ENCODE results near the gene FAM181A.

The FAM181A gene

DNA sequence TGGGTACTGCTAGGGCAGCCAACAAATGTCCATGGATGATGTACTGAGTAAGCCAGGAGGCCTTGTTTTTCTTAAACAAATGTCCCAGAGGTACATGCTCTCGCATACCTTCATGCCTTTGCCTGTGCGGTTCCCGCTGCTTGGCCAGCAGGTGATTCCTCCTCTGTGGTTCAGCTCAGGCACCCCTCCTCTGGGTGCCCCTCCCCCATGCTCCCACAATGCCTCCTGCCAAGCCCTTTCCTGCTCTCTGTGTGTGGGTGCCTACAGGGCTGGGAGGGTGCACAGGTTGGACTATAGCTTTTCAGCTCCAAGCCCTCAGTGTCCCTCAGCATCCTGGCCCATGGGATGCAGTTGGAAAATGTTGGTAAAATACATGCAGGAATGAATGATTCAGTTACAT is 25.7 kb downstream of the FAM181A start:
- DNase-seq, result no peak

DNA sequence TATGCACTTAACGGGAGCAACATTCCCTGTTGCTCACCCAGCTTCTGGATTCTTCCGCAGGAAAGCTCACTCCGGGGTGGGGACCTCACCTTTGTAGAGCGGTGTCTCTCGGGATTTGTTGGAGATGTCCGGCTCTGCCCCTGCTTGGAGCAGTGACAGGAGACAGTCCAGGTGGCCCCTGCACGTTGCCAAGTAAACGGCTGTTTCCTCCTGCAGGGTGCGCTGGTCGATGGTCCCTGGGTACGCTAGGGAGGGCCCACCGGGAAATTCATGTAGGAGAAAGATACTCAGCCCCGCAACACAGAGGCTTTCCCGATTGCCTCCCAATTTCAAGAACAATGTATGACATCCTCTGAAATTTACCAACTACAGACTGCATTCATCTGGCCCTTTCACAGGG is 26.1 kb downstream of the FAM181A start:
- no peak for DNase-seq

DNA sequence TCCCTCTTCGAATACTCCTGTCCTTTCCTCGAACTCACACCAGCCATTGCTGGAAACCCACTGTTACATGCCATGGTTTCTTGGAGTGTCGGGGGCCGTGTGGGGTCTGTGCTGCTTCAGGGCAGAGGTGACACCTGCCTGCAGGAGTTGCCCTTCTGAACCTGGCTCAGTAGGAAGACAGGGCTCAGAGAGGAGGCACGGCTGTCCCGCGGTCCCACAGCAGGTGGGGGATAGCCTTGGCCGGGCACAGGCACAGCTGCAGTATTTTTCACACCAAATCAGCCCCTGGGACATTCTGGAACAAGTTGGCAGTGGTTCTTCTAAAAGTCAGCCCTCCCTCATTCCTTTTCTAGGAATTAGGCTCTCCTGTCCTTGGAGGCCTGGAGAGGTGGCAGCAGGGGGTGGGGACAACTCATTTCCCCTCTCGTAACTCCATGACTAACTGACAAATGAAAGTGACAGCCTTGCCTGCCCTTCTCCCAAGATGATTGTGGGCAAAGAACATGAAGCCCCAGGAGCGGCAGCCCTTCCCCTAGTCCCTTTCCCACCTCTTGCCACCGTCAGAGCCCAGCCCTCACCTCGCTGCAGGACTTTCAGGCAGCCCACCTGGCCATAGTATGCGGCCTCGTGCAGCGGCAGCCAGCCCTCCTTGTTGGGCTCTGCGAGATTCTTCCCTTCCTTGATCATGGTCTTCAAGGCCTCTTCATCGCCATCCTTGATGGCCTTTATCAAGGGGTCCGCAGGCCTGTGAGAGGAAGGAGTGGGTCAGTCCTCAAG is 26.8 kb downstream of the FAM181A start:
- DNase-seq, result no peak

DNA sequence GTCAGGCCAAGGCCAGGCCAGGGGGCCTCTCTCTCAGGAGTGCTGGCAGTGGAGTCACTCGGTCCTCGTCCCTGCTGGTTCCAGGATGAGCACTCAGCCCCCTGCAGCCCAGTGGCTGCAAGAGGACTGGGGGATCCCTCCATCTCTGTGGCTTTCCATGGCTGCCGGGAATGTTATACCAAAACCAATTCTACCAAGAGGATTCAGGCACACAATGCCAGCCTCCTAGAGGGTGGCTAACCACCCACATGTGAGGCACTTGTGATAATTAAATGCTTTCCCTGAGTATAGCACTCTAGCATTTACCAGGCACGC is 27.3 kb downstream of the FAM181A start:
- no peak for DNase-seq

DNA sequence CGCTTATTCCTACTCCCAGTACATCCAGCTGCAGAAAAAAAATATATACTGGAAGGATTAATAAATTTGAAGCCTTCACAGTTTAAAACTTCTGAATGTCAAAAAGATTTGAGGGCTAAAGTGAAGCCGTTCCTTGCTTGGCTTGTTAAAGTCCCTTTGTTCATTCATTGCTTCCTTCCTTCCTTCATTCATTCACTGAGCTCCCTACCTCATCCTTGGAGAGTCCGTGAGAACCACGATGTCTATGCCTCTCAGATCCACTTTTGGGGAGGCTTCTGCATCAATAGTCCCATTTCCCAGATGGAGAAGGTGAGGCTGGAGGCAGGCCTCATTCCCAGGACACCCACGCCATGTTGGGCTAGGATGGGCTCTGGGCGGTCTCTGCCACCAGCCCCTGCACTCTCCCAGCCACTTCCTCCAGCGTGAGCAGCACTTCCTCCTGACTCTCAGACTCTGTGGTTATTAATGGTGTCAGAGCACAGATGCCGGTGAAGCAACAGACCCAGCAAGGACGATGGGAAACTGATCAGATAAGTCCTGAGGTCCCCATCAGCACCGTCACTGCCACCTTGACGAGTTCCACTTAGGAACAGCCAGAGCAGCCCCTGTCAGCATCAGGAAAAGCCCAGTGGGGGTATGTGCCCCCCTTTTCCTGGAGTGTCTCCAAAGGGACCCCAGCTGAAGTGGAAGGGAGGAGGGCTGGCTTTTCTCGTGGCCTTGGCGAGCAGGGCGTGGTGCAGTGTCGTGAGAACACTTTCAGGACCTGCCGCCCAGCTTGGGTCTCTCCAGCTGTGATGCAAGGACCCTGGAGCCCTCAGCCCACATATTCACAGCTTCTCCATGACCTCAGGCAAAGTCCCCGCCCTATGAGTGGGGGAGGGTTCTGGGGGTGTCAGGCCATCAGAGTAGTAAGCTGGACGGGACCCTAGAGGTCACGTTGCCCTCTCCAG is 28.0 kb downstream of the FAM181A start:
- DNase-seq, result no peak

DNA sequence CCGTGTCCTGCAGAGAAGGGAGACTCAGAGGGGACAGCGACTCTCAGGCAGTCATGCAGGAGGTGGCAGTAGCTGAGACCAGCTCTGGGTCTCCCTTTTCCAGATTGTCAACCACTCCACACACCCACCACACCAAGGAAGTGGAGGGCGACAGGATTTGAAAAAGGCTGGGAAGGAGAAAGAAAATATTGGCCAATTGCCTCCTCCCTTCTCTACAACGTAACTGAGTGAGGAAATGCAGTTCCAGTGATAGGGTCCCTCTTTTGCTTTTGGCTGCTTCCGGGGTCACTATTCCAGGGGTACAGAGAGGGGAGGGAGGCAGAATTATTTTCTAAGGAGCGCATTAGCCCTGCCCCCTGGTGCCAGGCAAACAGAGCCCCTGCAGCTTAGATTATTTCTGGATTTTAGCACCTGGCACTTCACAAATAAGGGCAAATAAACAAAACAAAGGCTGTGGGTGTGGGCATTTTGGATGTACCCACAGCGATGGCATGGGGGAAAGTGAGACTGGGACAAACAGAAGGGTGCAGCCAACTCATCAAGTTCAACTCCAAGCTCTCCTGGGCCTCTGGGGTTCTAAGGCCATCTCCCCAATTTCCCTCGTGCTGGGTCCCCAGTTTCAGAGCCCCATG is 28.8 kb downstream of the FAM181A start:
- no peak for DNase-seq

DNA sequence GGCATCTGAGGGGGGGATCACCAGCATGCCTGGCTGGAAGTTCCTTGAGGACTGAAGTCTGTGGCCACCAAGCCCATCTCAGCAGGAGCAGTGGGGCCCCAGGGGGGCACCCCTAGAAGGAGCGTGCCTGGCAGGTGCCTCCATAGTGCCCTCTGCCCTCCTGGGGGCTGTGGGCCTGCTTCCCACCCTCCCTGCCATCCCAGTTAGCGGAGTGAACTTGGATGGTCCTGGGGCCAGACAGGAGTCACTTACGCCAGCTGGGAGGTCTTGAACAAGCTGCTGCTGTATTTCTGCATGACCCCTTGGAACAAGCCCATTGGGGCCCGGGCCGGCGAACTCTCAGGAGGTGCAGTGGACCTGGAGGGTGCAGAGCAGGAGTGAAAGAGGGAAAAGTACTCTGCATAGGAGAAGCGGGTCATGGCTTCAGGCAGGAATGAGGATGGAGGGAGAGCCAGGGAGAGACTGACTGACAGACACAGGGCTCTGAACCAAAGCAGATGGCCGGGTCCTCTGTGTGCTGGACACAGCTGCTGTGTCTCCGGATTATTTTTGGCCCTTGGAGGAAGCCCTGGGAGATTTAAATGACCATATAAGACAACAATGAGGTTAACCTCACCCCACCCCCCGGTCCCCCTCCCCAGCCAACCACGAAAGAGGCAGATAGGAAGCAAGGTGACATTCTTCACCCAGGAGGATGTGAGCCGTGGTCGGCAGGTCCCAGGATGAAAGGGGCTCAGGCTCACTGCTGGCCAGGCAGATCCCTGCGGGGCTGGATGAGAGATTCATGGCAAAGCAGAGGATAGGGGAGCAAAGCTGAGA is 29.6 kb downstream of the FAM181A start:
- DNase-seq, result no peak

DNA sequence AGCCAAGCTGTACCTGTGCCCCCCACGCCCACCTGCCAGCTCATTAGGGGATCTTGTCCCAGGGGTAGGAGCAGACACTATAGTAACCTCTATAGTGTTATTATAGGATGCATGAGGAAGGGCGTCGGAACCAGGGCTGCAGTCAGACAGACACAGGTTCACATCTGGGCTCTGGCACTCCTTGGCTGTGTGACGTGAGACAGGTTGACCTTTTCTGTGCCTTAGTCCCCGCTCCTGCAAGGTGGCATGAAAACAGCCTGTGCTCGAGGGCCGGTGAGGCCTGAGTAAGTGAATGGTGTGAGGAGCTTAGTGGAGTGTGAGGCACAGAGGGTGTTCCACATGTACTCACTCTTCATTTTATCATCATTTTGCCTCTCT is 30.2 kb downstream of the FAM181A start:
- DNase-seq, result no peak

DNA sequence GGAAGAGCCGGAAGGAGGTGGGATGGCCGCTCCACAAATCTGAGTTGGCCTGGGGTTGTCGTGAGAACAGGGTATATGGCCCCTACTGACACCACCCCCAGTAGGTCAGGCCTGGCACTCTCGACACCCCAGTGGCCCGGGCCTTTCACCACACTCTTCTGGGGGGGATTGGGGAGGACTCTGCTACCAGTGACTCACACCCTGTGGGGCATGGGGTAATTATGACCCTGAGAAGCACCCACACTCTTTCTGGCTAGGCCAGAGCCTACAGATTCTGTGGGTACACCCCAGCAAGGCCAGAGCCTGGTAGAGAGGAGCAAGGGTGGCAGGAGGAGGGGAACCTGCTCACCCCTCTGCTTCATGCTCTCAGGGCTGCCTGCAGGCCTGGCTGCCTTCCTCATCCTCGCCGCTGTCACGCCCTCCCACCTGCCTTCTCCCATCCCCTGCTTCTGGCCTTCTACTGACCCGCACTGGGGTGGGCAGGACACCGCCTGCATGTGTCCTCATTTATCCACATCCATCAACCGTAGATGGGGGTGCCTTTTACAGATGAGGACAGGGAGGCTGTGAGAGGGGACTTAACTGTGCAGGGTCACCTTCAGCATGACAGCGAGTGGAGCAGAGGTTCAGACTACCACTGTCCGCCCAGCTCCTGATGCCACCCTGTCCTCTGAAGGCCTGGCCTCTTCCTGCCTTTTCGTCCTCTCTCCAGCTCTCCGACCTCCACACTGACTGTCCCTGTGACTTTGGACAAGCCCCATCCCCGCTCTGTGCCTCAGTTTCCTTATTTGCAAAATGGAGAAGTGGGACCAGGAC is 30.8 kb downstream of the FAM181A start:
- DNase-seq, result no peak

DNA sequence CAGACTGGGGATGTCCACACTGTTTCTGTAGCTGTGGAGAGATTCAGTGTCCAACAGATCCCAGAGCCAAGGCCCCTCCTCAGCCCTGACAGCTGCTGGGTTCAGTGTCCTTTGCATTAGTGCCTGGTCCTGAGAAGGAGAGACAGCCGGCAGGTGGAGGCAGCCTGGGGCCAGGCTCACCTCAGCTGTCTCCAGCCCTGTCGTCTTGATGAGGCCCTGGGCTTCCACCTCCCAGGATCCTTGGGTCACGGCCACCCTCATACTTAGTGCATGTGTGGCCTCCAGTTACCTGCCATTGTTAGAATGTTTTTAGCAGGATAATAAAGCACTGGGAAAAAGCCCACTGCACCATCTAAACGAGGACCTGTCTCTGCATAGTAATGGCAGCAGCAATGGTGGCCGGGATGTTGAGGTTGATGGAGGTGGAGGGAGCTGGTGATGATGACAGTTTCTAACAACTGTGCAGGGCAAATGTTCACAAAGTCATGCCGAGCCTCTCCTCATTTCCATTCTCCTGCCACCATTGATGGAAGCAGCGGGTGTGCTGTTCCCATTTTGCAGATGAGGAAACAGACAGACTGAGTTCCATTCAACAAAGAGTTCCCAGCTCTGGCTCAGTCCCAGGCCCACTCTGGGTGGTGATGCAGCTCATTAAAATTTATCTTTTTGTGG is 31.6 kb downstream of the FAM181A start:
- no peak for DNase-seq

DNA sequence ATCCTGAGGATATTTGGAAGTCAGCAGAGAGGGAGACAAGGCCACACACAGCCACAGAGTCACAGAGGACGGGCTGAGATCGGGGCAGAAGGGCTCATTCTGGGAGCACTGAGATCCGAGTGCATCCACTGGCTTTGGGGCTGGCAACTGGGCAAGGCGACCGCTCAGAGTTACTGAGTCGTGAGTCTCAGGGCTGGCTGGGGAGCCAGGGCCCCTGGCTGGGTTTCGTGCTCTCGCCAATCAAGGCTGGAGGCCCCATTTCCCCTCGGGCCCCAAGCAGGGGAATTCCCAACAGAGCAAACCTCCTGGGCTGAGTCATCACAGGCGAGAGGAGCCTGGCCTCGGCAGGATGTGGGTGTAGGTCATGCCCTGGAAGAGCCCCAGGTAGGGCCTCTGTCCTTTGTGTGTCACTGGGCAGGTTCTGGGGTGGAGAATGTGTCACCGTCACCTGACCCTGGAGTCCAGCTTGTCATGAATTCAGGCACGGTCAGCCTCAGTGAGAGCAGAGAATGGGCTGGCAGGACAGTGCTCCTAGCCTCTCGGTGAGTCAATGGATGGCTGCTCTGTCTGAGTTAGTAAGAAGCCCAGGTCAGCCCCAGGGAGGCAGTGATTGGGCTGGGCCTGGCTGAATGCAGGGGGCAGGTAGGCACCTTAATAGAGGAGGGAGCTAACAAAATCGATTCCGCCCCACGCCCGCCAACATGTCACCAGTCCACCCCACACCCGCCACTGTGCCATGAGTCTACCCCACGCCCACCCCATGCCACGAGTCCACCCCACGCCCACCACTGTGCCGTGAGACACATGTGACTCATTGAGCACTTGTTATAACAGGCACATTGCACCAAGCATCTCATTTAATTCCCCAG is 32.3 kb downstream of the FAM181A start:
- DNase-seq, result peak; percentile 85

DNA sequence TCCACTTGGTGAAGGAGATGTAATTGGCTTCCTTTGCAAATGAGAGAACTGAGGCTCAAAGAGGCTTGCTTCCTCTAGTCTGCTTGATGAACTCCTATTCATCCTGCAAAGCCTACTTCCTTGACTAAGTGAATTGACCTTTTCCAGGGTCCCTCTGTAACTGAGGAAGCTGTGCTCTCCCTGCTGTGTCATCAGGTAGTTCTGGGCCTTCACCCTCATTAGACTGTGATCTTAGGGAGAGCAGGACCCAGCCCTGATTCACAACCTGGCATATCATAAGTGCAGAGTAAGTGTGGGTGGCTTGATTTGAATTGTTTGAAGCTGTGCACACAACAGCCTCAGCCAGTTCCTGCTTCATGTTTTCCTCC is 32.9 kb downstream of the FAM181A start:
- DNase-seq, result no peak

DNA sequence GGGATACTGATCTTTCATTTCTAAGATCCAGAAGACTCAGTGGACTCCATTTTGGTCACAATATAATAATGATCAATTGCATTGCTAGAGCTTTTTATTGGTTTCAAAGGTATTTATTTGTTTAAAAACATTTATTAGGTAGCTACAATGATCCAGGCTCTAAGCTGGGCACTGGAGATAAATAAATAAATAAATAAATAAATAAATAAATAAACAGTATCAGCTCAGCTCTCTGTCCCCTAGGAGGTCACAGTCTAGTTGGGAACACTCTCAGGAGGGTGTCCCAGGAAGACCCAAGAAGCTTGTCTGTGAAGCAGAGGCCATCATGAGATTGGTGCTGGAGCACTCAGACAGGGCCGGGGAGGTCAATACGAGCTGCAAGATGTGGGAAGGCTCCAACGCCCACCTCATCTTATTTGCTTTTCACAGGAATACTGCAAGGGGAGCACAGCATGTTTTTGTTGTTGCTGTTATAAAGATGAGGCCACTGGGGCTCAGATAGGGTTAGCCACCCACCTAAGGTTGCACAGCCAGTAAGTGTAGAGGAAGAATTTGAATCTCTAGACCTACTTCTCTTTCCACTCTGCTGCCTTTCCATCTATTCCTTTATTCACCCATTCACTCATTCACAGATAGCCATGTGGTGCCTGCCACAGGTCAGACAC is 33.8 kb downstream of the FAM181A start:
- no peak for DNase-seq

DNA sequence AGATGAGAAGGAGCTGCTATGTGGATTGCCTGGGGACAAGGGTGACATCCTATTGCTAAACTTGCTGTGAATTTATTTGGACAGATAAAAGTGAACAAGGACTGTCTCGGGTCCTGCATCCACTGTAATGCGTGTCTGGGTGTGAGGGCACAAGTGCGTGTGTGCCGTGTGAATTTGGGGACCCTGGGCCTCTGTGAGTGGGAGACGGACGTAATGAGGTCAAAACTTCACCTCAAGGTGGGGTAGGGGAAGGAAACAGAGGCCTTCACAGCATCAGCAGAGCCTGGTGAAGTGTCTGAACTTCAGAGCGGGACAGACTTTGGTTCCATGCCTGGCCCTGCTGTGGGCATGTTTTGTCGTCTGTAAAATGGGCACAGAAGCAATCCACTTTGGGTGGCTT is 34.5 kb downstream of the FAM181A start:
- DNase-seq, result no peak

DNA sequence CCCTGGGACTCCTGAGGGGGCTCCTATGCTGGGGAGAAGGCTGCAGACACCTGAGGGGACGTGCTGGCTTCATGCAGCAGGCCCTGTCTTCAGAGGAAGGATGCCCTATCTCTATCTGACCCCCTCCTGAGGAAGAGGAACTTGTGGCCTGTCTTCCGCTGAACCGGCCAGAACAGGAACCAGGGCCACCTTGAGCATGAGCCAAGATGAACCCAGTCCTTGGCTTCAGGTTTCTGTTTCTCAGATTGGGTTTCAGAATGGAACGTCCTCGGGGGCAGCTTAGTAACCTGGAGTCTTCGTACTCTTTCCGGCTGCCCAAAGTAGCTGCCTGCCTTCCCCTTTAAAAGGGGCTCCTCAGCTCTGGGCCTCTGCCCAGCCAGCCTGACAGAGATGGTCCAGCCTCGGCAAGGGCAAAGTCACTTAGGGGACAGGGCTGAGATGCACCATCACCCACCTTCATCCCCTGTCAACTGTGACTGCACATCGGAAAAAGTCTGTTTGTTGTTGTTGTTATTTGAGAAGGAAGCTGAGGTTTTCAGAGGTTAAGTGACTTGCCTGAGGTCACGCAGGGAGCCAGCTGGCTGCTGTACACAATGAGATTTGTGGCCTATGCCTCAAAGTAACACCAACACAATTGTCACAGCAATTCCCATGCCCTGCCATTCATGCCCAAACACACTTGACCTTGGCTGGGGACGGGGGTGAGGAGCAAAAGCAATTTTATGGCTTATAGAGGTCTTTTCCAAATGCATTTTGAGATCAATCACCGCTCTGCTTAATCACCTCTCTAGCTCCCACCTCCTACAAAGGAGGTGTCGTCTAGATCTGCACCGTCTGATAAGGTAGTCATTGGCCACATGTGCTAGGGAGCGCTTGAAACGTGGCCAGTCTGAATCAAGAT is 35.8 kb downstream of the FAM181A start:
- no peak for DNase-seq

DNA sequence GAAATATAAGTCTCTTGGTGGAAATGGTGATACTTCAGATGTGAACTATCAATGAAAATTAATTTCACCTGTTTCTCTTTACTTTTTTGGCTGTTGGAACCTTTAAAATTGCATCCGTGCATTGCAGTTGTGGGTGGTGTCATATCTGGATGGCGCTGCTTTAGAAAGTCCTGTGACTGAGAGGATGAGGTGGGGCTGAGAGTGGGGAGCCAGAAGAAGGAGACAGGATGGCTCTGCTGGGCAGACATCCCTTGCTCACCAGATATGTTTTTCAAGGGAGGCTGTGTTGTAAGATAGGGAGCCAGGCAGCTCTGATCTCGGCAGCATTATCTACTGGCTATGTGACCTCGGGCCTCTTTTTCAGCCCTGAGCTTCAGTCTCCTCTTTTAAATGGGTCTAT is 36.5 kb downstream of the FAM181A start:
- no peak for DNase-seq

DNA sequence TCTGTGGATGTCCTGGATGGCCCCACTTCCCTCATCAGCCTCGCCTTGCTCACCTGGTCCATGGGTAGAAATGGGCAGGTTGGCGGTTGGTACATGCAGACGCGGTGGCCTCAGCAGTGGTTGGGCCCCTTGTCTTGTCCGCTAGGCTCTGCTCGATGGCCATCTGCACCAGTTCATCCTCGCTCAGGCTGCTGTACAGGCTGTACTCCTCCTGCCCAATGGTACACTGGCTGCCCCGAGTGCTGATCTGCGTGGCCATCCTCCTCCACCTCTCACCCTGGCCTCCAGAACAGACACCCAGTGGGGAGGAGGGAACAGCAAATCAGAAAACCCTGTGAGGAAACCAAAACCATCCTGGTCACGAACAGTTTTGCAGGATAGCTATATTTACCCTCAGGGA is 37.1 kb downstream of the FAM181A start:
- no peak for DNase-seq

DNA sequence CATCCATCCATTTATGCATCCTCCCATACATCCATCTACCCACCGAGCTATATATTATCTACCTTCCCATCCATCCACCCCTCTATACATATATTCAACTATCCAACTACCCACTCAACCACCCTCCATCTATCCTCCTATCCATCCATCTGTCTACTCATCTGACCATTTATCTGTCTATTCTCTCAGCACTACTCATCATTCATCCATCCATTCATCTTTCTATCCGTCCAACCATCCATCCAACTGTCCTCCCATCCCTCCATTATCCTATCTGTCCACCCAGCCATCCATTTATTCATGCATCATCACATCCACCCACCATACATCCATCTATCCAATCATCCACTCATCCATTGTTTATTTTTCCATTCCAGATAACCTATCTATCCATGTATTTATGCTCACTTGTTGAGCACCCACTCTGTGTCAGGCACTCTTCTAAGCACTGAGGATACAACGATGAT is 37.7 kb downstream of the FAM181A start:
- no peak for DNase-seq

Measured in activated CD4-positive, alpha-beta T cell treated with anti-CD3 and anti-CD28 coated beads for 1 hour (primary cell).